HepG2 (cell line): ENCODE data around the gene SSNA1. TPM values are rescaled to one million over a fixed set of nuclear protein-coding genes. Genes with fewer than 3 reads are reported as not detected.

ENCODE experiments used
- ATF1 ChIP-seq: IDR thresholded peaks from 2 replicates; pipeline ENCODE4 v1.6.1; 2016; ENCODE audit warnings: mild to moderate bottlenecking, control low read depth
- ATF7-NPFF ChIP-seq: sonication (generic); formaldehyde crosslinking; IDR thresholded peaks from 2 replicates; pipeline ENCODE4 v1.8.1; 2023; ENCODE audit warnings: mild to moderate bottlenecking, low read depth, missing genetic modification reagents, moderate library complexity
- ATRX ChIP-seq: sonication (generic); formaldehyde crosslinking; IDR thresholded peaks from 2 replicates; pipeline ENCODE4 v1.4.0; 2020; ENCODE audit warnings: missing genetic modification reagents, borderline replicate concordance
- DR1 ChIP-seq: sonication (generic); formaldehyde crosslinking; IDR thresholded peaks from 2 replicates; pipeline ENCODE4 v1.8.0; 2021; ENCODE audit warnings: mild to moderate bottlenecking, missing genetic modification reagents, inconsistent platforms
- FOXP4 ChIP-seq: sonication (generic); formaldehyde crosslinking; IDR thresholded peaks from 2 replicates; pipeline ENCODE4 v1.4.0; 2020; ENCODE audit warnings: missing genetic modification reagents
- HNRNPL ChIP-seq: fragments of 200-400 bp; formaldehyde crosslinking; IDR thresholded peaks from 2 replicates; pipeline ENCODE4 v1.6.1; 2017; ENCODE audit warnings: mild to moderate bottlenecking, low read depth, low read length
- HOXA3 ChIP-seq: sonication (generic); formaldehyde crosslinking; IDR thresholded peaks from 2 replicates; pipeline ENCODE4 v1.5.0; 2020; ENCODE audit warnings: missing genetic modification reagents
- RBFOX2 ChIP-seq: fragments of 200-400 bp; formaldehyde crosslinking; IDR thresholded peaks from 2 replicates; pipeline ENCODE4 v1.6.1; 2017; ENCODE audit warnings: low read depth, mild to moderate bottlenecking, low read length
- RBM39 ChIP-seq: fragments of 200-400 bp; formaldehyde crosslinking; IDR thresholded peaks from one replicate; pipeline ENCODE4 v1.6.1; 2018; ENCODE audit warnings: antibody characterized with exemption, mild to moderate bottlenecking, low read depth, low read length; ENCODE audit not compliant: poor library complexity, severe bottlenecking
- SNAPC4 ChIP-seq: sonication (generic); formaldehyde crosslinking; IDR thresholded peaks from 2 replicates; pipeline ENCODE4 v1.4.0; 2020; ENCODE audit warnings: mild to moderate bottlenecking, missing genetic modification reagents
- TAF1 ChIP-seq: sonication (generic); formaldehyde crosslinking; IDR thresholded peaks from 2 replicates; pipeline ENCODE4 v1.4.0; 2020; ENCODE audit warnings: missing genetic modification reagents
- THAP8 ChIP-seq: sonication (generic); formaldehyde crosslinking; IDR thresholded peaks from 2 replicates; pipeline ENCODE4 v1.5.1; 2020; ENCODE audit warnings: missing genetic modification reagents, mild to moderate bottlenecking, borderline replicate concordance
- TRAFD1 ChIP-seq: sonication (generic); formaldehyde crosslinking; IDR thresholded peaks from 2 replicates; pipeline ENCODE4 v1.5.1; 2020; ENCODE audit warnings: missing genetic modification reagents, mild to moderate bottlenecking, borderline replicate concordance
- ZBTB34 ChIP-seq: sonication (generic); formaldehyde crosslinking; IDR thresholded peaks from 2 replicates; pipeline ENCODE4 v1.8.0; 2022; ENCODE audit warnings: mild to moderate bottlenecking, missing genetic modification reagents
- ZBTB7A ChIP-seq: sonication (generic); formaldehyde crosslinking; IDR thresholded peaks from 2 replicates; pipeline ENCODE4 v1.8.0; 2022; ENCODE audit warnings: mild to moderate bottlenecking, missing genetic modification reagents
- ZNF333 ChIP-seq: sonication (generic); formaldehyde crosslinking; IDR thresholded peaks from 2 replicates; pipeline ENCODE4 v1.4.0; 2020; ENCODE audit warnings: mild to moderate bottlenecking, missing genetic modification reagents, borderline replicate concordance
- ZNF484 ChIP-seq: sonication (generic); formaldehyde crosslinking; IDR thresholded peaks from 2 replicates; pipeline ENCODE4 v1.5.1; 2020; ENCODE audit warnings: mild to moderate bottlenecking, low read depth, missing genetic modification reagents, borderline replicate concordance
- polyA plus RNA-seq, 8 experiments: library from polyadenylated mRNA; depleted of rRNA in 3 of 8; stranded (reverse) in 7 of 8; unstranded in 1 of 8; fragments of >200 nt; fragmentation: Illumina TruSeq in 4 of 8; extraction: Trizol in 4 of 8; gene quantifications; 2 replicates each; pipeline versions ENCODE4 v1.2.1 to v1.2.3, GENCODE V29; 2011 to 2016; ENCODE audit warnings: low read depth in 4 of 8, missing spikeins in 1 of 8, mixed read lengths in 1 of 8; ENCODE audit not compliant: insufficient read depth in 1 of 8
- total RNA-seq, 5 experiments: library from RNA; depleted of rRNA; stranded (reverse); fragments of >200 nt; fragmentation: Illumina TruSeq; extraction: Trizol; gene quantifications; 2 replicates each; pipeline ENCODE4 v1.2.3, GENCODE V29; 2016; ENCODE audit warnings: low read depth in 1 of 5

Gene SSNA1
- total and polyA plus RNA-seq, 2 of the 13 experiments (the other 11 are each of a cell fraction or from before 2014, with no cell fraction given), result 35.9 to 49.4 TPM

GRCh38 chr9:137221506-137222111 is 33.1 kb downstream of the SSNA1 start (continued):
- no peak for TF ChIP-seq FOXP4 (CRISPR knock-in tag)
- no peak for TF ChIP-seq ZNF333 (CRISPR knock-in tag)
- no peak for TF ChIP-seq ZBTB34 (CRISPR knock-in tag)
- TF ChIP-seq DR1, result no peak
- TF ChIP-seq ZBTB7A (CRISPR knock-in tag), result no peak
- TF ChIP-seq HOXA3, result peak; percentile 61; the same call in 1 of the 2 replicates
- TF ChIP-seq HNRNPL, result peak; percentile 92
- TF ChIP-seq ZNF484 (CRISPR knock-in tag), result no peak
- TF ChIP-seq TAF1 (CRISPR knock-in tag), result peak; percentile 27; the same call in 1 of the 2 replicates
- peak; percentile 37; the same call in 1 of the 2 replicates for TF ChIP-seq RBFOX2
- TF ChIP-seq THAP8 (CRISPR knock-in tag), result no peak
- no peak for TF ChIP-seq RBM39
- no peak for TF ChIP-seq ATF7-NPFF (CRISPR knock-in tag)
- TF ChIP-seq TRAFD1 (CRISPR knock-in tag), result no peak
- TF ChIP-seq ATF1 (CRISPR knock-in tag), result no peak
- no peak for TF ChIP-seq SNAPC4 (CRISPR knock-in tag)
- TF ChIP-seq ATRX, result no peak
